OCI-LY1 (cell line): ENCODE results near the gene P2RX6.

Experiments
- H2AFZ ChIP-seq: fragments of 200-600 bp; sonication (generic), shearing (Covaris generic); 2 replicates; pipeline ENCODE4 v1.6.0; 2014; ENCODE audit warnings: antibody characterized with exemption, mild to moderate bottlenecking, low read length
- H3F3A ChIP-seq: fragments of 200-600 bp; sonication (generic), shearing (Covaris generic); 2 replicates; pipeline ENCODE4 v1.6.0; 2014; ENCODE audit warnings: mild to moderate bottlenecking, antibody characterized with exemption, low read length, moderate library complexity; ENCODE audit not compliant: insufficient read depth
- H3K27ac ChIP-seq: fragments of 200-600 bp; sonication (generic); 2 replicates; pipeline ENCODE4 v1.5.1; 2014; ENCODE audit warnings: low read length, mixed run types, mild to moderate bottlenecking, low read depth; ENCODE audit not compliant: poor library complexity, severe bottlenecking
- H3K27me3 ChIP-seq: fragments of 200-600 bp; sonication (generic); 2 replicates; pipeline ENCODE4 v1.6.0; 2014; ENCODE audit warnings: antibody characterized with exemption, mild to moderate bottlenecking, low read length, moderate library complexity; ENCODE audit not compliant: insufficient read depth
- H3K36me3 ChIP-seq: fragments of 200-600 bp; sonication (generic); 2 replicates; pipeline ENCODE4 v1.6.1; 2014; ENCODE audit warnings: mild to moderate bottlenecking, antibody characterized with exemption, low read length, moderate library complexity, mixed read lengths; ENCODE audit not compliant: insufficient read depth
- H3K4me1 ChIP-seq: fragments of 200-600 bp; sonication (generic); 2 replicates; pipeline ENCODE4 v1.5.1; 2014; ENCODE audit warnings: mild to moderate bottlenecking, low read length, moderate library complexity; ENCODE audit not compliant: insufficient read depth, severe bottlenecking
- H3K4me2 ChIP-seq: fragments of 200-600 bp; sonication (generic), shearing (Covaris generic); 2 replicates; pipeline ENCODE4 v1.6.1; 2014; ENCODE audit warnings: low read length
- H3K4me3 ChIP-seq: fragments of 200-600 bp; sonication (generic); 2 replicates; pipeline ENCODE4 v1.5.1; 2014; ENCODE audit warnings: low read length, low read depth, mild to moderate bottlenecking, mixed read lengths; ENCODE audit not compliant: poor library complexity, severe bottlenecking
- H3K79me2 ChIP-seq: fragments of 200-600 bp; shearing (Covaris generic); 2 replicates; pipeline ENCODE4 v1.6.1; 2016; ENCODE audit warnings: mixed run types, low read length, mixed read lengths; ENCODE audit not compliant: insufficient read depth
- H3K9ac ChIP-seq: fragments of 200-600 bp; sonication (generic), shearing (Covaris generic); 2 replicates; pipeline ENCODE4 v1.6.1; 2014; ENCODE audit warnings: mild to moderate bottlenecking, low read length, mixed read lengths
- H3K9me2 ChIP-seq: fragments of 200-600 bp; sonication (generic), shearing (Covaris generic); 2 replicates; pipeline ENCODE4 v1.6.1; 2014; ENCODE audit warnings: low read depth, mild to moderate bottlenecking, low read length, mixed read lengths
- H3K9me3 ChIP-seq: fragments of 200-600 bp; shearing (Covaris generic); 2 replicates; pipeline ENCODE4 v1.6.1; 2014; ENCODE audit warnings: low read length, mixed read lengths
- H4K20me1 ChIP-seq: fragments of 200-600 bp; sonication (generic), shearing (Covaris generic); 2 replicates; pipeline ENCODE4 v1.6.0; 2016; ENCODE audit warnings: mild to moderate bottlenecking, low read length; ENCODE audit not compliant: insufficient read depth
- EZH2 ChIP-seq: fragments of 200-600 bp; sonication (generic), shearing (Covaris generic); IDR thresholded peaks from 2 replicates; pipeline ENCODE4 v1.8.0; 2017; ENCODE audit warnings: borderline replicate concordance, mixed run types, mild to moderate bottlenecking, antibody characterized with exemption, low read length, moderate library complexity, mixed read lengths
- TF ChIP-seq, protein P1 (sequence below): fragments of 200-600 bp; sonication (generic), shearing (Covaris generic); IDR thresholded peaks from 2 replicates; pipeline ENCODE4 v1.5.1; 2017; ENCODE audit warnings: mild to moderate bottlenecking, antibody characterized with exemption, low read length, moderate library complexity, mixed read lengths

P2RX6 gene

GRCh38 chr22:21028277-21029251 lies 13.6 kb downstream of the P2RX6 start:
- Histone ChIP-seq H3K9me2 (no peaks in the 10 kb centered on the region), H4K20me1 (no peaks in the 10 kb centered on the region), H2AFZ (no peak overlapping the region), H3K36me3 (no peaks in the 10 kb centered on the region), H3K27me3 (0 out of 2 replicates have a peak, but pooled peaks cover 3% of the 10 kb centered on the region), H3K9ac (no peak overlapping the region), H3F3A (no peaks in the 10 kb centered on the region), H3K4me2 (no peak overlapping the region), H3K9me3 (no peaks in the 10 kb centered on the region), H3K79me2 (no peaks in the 10 kb centered on the region), H3K4me1 (no peaks in the 10 kb centered on the region), H3K27ac (no peak overlapping the region), H3K4me3 (no peak overlapping the region)
- TF ChIP-seq, protein P1, sequence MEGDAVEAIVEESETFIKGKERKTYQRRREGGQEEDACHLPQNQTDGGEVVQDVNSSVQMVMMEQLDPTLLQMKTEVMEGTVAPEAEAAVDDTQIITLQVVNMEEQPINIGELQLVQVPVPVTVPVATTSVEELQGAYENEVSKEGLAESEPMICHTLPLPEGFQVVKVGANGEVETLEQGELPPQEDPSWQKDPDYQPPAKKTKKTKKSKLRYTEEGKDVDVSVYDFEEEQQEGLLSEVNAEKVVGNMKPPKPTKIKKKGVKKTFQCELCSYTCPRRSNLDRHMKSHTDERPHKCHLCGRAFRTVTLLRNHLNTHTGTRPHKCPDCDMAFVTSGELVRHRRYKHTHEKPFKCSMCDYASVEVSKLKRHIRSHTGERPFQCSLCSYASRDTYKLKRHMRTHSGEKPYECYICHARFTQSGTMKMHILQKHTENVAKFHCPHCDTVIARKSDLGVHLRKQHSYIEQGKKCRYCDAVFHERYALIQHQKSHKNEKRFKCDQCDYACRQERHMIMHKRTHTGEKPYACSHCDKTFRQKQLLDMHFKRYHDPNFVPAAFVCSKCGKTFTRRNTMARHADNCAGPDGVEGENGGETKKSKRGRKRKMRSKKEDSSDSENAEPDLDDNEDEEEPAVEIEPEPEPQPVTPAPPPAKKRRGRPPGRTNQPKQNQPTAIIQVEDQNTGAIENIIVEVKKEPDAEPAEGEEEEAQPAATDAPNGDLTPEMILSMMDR: no peak
- no peak for TF ChIP-seq EZH2

GRCh38 chr22:21029486-21030025 lies 14.6 kb downstream of the P2RX6 start:
- H3K9ac ChIP-seq: no peak overlapping the region
- TF ChIP-seq, protein P1: no peak
- no peak for TF ChIP-seq EZH2
- H3K27ac ChIP-seq: no peak overlapping the region
- H3K36me3 ChIP-seq: no peaks in the 10 kb centered on the region
- H3K79me2 ChIP-seq: no peaks in the 10 kb centered on the region
- no peaks in the 10 kb centered on the region for H3F3A ChIP-seq
- no peaks in the 10 kb centered on the region for H4K20me1 ChIP-seq
- H3K4me3 ChIP-seq: no peak overlapping the region
- no peak overlapping the region for H2AFZ ChIP-seq
- H3K9me3 ChIP-seq: no peaks in the 10 kb centered on the region
- H3K4me2 ChIP-seq: no peak overlapping the region
- H3K4me1 ChIP-seq: no peaks in the 10 kb centered on the region
- 0 out of 2 replicates have a peak, but pooled peaks cover 6% of the 10 kb centered on the region for H3K27me3 ChIP-seq
- H3K9me2 ChIP-seq: no peaks in the 10 kb centered on the region

- H3K4me3 ChIP-seq: no peak overlapping the region
- no peaks in the 10 kb centered on the region for H4K20me1 ChIP-seq
- no peak overlapping the region for H2AFZ ChIP-seq
- H3K79me2 ChIP-seq: no peaks in the 10 kb centered on the region
- H3K9me3 ChIP-seq: no peaks in the 10 kb centered on the region
- no peaks in the 10 kb centered on the region for H3K9me2 ChIP-seq
- H3K36me3 ChIP-seq: no peaks in the 10 kb centered on the region
- no peaks in the 10 kb centered on the region for H3K4me1 ChIP-seq
- TF ChIP-seq EZH2: no peak
- TF ChIP-seq, protein P1: no peak
- no peak overlapping the region for H3K4me2 ChIP-seq
- H3K27me3 ChIP-seq: 0 out of 2 replicates have a peak, but pooled peaks cover 6% of the 10 kb centered on the region
- no peaks in the 10 kb centered on the region for H3F3A ChIP-seq
- no peak overlapping the region for H3K27ac ChIP-seq
- no peak overlapping the region for H3K9ac ChIP-seq
Observed at GRCh38 chr22:21030032-21030431, 15.1 kb downstream of the P2RX6 start.
